GM19395 (cell line): ENCODE measurements around the gene CD300LG.
"Not testable (repeated sequence)": the region's sequence is repeated elsewhere in the genome, so short reads cannot be mapped to it uniquely, and the experiment has no call there.

Source experiments
- ATAC-seq: cut with Tn5 transposase; IDR thresholded peaks from one replicate; pipeline ENCODE4 v1.9.1; 2021; ENCODE audit warnings: mild to moderate bottlenecking, moderate library complexity; ENCODE audit not compliant: unreplicated experiment

CD300LG gene

GRCh38 chr17:43852571-43852970 is 5.6 kb downstream of the CD300LG start:
- ATAC-seq = no peak

DNA sequence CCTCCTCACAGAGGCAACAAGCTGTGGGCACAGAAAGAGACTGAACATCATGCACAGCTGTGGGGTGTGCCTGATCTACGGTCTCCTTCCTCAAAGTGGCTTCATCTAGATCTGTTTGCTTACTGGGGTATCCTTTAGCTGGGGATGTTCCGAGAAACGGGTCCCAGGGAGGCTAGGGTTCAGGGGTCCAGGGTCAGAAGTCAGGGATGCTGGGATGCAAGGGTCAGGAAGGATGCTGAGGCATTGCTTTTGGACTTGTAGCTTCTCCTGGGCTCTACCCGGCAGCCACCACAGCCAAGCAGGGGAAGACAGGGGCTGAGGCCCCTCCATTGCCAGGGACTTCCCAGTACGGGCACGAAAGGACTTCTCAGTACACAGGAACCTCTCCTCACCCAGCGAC is 6.6 kb downstream of the CD300LG start:
- ATAC-seq = no peak

DNA sequence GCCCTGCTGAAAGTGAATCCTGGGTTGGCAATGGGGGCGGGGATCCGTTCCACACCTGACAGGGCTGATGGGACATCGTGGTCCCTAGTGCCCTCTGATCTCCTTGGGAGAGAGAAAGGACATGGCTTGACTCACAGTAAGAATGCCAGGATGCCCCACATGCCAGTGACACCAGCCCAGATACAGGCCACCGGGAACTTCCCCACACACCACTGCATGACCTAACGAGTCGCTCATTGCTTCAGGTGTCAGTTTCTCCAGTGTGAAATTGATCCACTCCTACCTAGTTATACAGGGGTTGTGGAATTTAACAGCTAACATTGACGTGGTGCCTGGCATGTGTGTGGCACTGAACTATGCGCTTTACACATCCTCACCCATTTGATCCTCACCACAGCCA is 7.5 kb downstream of the CD300LG start:
- no peak for ATAC-seq

GRCh38 chr17:43855061-43855460 is 8.1 kb downstream of the CD300LG start:
- no peak for ATAC-seq

GRCh38 chr17:43856141-43856540 is 9.2 kb downstream of the CD300LG start:
- no peak for ATAC-seq

- no peak for ATAC-seq
Observed at GRCh38 chr17:43857141-43857540, 10.2 kb downstream of the CD300LG start.

- no peak for ATAC-seq
Observed at GRCh38 chr17:43857957-43858600, 11.1 kb downstream of the CD300LG start.

DNA sequence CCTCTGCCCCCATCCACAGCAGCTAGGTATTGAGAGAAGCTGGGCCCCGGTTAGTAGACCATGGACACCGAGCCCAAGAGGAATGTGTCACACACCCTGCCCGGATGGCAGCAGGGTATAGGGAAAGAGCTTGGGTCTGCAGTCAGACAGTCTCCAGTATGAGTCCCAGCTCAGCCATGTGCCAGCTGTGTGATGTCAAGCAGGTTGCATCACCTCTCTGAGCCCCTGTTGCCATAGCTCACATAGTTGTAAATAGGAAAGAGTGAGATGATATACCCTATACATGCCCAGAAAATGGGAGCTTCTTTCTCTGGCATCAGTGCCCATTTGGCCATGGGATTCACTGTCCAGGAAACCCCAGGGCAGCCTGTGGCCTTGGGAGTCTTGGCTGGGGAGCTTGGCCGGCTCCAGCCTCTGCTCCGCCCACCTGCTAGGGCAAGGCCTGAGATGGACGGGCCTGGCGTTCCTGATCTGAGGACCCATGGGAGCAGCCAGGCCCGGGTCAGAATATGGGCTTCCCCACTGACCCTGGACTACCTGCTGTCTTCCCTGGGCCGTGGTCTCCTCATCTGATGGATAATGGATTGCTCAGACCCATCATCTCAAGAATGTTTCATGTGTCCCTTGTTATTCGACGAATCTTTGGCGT is 13.2 kb downstream of the CD300LG start:
- ATAC-seq = no peak

DNA sequence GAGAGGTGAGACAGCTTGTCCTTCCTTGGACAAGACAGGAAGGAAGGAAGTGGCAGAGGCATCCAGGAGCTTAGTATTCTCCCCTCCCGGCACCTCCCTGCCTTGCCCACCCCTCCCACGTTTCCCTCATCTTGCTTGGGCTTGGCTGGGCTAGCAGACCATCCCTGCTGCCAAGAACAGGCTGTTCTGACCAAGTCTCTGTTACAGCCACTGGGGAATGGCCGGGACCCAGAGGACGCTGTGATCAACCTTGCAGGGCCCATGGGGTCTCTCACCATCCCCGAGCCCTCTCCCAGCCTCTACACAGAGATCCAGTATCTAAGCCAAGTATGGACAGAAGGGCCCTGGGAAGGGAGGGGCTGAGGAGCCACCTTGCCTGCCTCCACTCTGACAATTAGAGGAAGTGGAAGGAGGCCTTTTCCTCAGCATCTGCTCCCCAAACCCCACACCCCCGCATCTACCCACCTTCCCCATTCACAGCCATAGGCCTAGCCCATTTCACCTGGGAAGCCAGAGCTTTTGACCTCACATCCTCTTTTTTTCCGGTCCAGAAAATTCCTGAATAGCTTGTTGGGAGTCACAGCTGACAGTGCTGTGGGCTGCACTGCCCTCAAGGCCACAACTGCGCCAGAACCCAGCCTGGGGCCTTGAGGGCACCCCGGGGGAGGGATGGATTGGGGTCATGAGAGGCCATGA is 14.1 kb downstream of the CD300LG start:
- ATAC-seq = no peak

DNA sequence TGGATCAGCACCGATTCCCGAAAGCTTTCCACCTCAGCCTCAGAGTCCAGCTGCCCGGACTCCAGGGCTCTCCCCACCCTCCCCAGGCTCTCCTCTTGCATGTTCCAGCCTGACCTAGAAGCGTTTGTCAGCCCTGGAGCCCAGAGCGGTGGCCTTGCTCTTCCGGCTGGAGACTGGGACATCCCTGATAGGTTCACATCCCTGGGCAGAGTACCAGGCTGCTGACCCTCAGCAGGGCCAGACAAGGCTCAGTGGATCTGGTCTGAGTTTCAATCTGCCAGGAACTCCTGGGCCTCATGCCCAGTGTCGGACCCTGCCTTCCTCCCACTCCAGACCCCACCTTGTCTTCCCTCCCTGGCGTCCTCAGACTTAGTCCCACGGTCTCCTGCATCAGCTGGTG is 15.0 kb downstream of the CD300LG start:
- no peak for ATAC-seq

DNA sequence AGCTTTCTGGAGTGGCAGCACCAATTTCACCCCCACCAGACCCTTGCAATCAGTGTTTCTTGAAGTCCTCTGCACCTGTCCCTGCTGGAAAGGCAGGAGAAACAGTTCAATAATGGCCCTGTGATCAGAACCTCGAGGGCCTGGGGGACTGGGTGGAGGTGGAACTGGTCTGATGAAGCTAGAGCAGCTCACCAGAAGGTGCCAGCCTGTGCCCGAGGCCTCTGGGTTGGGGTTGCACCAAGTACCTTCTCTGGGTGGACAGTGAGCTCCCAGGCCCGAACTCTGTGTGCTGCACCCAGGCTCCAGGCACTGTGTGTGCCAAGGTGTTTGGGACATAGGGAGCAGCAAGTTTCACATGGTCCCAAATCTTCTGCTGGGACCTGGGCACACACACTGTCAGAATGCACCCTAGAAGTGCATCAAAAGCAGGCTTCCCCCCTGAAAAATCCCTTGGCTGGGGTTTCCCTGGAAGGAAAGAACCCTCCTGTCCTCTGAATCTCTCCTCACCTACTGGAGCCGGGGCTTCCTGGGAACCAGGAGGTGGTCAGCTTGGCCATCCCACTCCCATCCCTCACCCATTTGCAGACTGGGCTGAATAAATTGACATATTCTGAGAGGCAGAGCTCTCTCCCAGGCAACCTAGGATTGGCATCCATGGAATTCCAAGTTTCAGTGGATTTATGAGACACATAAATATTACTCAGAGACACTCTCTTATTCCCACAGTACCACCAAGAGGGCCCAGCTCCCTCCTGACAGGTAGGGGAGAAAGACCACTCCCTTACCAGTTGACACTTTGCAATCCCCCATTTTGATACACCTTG is 17.4 kb downstream of the CD300LG start:
- no peak for ATAC-seq

DNA sequence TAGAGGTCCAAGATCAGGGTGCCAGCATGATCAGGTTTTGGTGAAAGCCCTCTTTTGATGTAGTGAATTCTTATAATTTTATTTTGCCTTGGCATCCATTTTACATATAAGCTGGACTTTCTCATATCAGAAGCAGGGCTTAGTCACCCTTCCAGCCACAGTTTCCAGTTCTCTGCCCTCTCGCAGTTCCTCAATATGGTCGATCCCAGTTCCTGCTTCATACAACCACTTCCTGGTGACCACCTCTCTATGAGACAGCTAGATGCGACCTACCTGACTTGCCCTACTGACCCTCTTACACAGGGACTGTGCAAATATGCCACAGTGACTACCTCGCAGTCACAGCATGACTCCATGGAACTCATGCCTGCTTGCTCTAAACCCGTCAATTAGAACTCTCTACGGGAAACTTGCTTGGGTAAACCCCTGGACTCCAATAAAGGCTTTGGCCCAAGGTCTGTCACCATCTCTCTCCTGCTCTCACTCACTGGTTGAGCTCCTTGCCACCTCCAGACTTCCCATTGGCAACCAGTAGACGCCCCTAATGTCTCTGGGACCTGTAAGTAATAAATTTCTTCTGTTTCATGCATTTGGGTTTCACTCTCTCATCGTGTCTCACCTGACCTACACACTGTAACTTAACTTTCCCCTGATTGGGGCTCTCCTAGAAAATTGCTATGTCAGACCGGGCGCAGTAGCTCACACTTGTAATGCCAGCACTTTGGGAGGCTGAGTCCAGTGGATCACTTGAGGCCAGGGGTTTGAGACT is 21.4 kb downstream of the CD300LG start:
- no peak for ATAC-seq

DNA sequence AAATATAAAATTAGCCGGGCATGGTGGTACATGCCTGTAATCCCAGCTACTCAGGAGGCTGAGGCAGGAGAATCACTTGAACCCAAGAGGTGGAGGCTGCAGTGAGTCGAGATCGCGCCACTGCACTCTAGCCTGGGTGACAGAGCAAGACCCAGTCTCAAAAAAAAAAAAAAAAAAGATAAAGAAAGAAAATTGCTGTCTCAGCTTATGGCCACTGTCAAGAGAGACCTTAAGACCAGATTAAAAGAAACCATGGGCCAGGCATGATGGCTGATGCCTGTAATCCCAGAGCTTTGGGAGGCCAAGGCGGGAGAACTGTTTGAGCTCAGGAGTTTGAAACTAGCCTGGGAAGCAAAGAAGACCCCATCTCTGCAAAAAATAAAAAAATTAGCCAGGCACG is 22.1 kb downstream of the CD300LG start:
- not testable (repeated sequence) for ATAC-seq

- no peak for ATAC-seq
Observed at GRCh38 chr17:43871946-43872690, 25.1 kb downstream of the CD300LG start.

DNA sequence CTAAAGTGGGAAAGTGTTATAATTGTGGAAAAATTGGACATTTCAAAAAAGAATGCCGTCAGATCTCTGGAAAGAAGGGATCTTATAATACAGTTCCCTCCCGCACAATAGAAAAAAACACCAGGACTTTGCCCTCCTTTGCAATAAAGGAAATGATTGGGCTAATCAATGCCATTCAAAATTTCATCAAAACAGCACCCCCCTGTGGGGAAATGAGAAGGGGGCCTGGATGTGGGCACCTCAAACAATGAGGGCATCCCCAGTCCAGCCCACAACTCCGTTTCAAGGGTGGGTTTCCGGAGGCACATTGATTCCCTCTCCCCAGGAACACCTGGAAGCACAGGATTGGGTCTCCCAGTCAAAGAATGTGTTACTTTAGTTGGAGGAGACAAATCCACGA is 26.1 kb downstream of the CD300LG start:
- no peak for ATAC-seq

DNA sequence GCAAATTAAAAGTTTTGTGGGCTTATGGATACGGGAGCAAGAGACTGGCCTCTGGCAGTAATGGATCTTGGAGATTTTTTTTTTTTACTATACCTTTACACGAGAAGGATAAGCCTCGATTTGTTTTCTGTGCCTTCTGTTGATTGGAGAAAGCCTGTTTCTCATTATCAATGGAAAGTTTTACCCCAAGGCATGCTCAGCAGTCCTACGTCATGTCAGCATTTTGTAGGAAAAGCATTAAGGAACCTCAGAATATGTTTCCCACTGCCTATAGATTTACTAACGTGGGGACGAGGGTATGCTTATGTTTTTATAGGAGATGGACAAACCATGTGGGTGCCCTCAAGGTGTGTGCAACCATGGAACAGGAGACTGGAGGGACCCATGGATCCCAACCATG is 26.8 kb downstream of the CD300LG start:
- no peak for ATAC-seq

DNA sequence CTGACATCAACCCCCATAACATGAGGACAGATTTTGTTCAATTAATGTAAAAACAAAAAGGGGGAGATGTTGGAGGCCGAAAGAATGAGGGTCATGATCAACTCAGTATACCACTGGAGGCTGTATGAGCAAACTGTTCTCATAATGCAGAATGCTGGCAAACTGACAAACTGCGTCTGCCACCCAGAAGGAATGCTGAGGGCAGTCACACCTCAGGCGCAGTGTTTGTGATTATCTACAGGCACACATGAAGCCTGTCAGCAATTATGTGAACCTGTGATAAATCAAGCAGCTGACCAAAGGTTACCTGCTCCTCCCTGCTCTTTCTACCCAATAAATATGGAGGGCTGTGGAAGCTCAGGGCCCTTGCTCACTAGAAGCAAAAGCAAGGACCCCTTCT is 27.3 kb downstream of the CD300LG start:
- ATAC-seq = no peak

- no peak for ATAC-seq
Observed at GRCh38 chr17:43875476-43876147, 28.6 kb downstream of the CD300LG start.

GRCh38 chr17:43877031-43877430 is 30.1 kb downstream of the CD300LG start:
- ATAC-seq = no peak
